HEK293 (cell line): ENCODE data around the gene SHMT2.

Experiments
- EGR2 ChIP-seq: fragments of 450-650 bp; formaldehyde crosslinking; IDR thresholded peaks from 2 replicates; pipeline ENCODE4 v1.5.1; 2016; ENCODE audit warnings: low read depth, missing biosample characterization, missing genetic modification characterization
- GFI1B ChIP-seq: fragments of 450-650 bp; formaldehyde crosslinking; IDR thresholded peaks from 2 replicates; pipeline ENCODE4 v1.5.1; 2016; ENCODE audit warnings: missing biosample characterization, missing genetic modification characterization
- GLIS1 ChIP-seq: fragments of 450-650 bp; formaldehyde crosslinking; IDR thresholded peaks from 2 replicates; pipeline ENCODE4 v1.5.1; 2016; ENCODE audit warnings: missing biosample characterization, missing genetic modification characterization
- KLF7 ChIP-seq: fragments of 450-650 bp; formaldehyde crosslinking; IDR thresholded peaks from 2 replicates; pipeline ENCODE4 v1.5.1; 2016; ENCODE audit warnings: missing biosample characterization, missing genetic modification characterization, borderline replicate concordance
- ZBTB17 ChIP-seq: fragments of 450-650 bp; formaldehyde crosslinking; IDR thresholded peaks from 2 replicates; pipeline ENCODE4 v1.5.1; 2016; ENCODE audit warnings: missing biosample characterization, missing genetic modification characterization
- ZIC2 ChIP-seq: fragments of 450-650 bp; formaldehyde crosslinking; IDR thresholded peaks from 2 replicates; pipeline ENCODE4 v1.5.1; 2016; ENCODE audit warnings: missing biosample characterization, missing genetic modification characterization
- ZNF19 ChIP-seq: fragments of 450-650 bp; formaldehyde crosslinking; IDR thresholded peaks from 2 replicates; pipeline ENCODE4; 2016; ENCODE audit warnings: missing biosample characterization, missing genetic modification characterization, low read depth
- ZNF2 ChIP-seq: fragments of 450-650 bp; formaldehyde crosslinking; IDR thresholded peaks from 2 replicates; pipeline ENCODE4 v1.5.1; 2016; ENCODE audit warnings: missing biosample characterization, missing genetic modification characterization
- ZNF221 ChIP-seq: fragments of 450-650 bp; formaldehyde crosslinking; IDR thresholded peaks from 2 replicates; pipeline ENCODE4 v1.5.1; 2017; ENCODE audit warnings: missing biosample characterization, missing genetic modification characterization, borderline replicate concordance
- ZNF266 ChIP-seq: fragments of 450-650 bp; formaldehyde crosslinking; IDR thresholded peaks from 2 replicates; pipeline ENCODE4 v1.5.1; 2016; ENCODE audit warnings: missing biosample characterization, missing genetic modification characterization, low read depth
- ZNF324 ChIP-seq: fragments of 450-650 bp; formaldehyde crosslinking; IDR thresholded peaks from 2 replicates; pipeline ENCODE4 v1.5.1; 2016; ENCODE audit warnings: missing biosample characterization, missing genetic modification characterization
- ZNF341 ChIP-seq: fragments of 450-650 bp; formaldehyde crosslinking; IDR thresholded peaks from 2 replicates; pipeline ENCODE4; 2016; ENCODE audit warnings: low read depth, missing biosample characterization, missing genetic modification characterization
- ZNF350 ChIP-seq: fragments of 450-650 bp; formaldehyde crosslinking; IDR thresholded peaks from 2 replicates; pipeline ENCODE4 v1.5.0; 2017; ENCODE audit warnings: missing biosample characterization, mild to moderate bottlenecking, missing genetic modification characterization
- ZNF366 ChIP-seq: fragments of 450-650 bp; formaldehyde crosslinking; conservative IDR thresholded peaks from 2 replicates; pipeline ENCODE4 v1.5.1; 2016; ENCODE audit warnings: missing biosample characterization, missing genetic modification characterization
- ZNF398 ChIP-seq: fragments of 450-650 bp; formaldehyde crosslinking; IDR thresholded peaks from 2 replicates; pipeline ENCODE4 v1.5.1; 2017; ENCODE audit warnings: missing biosample characterization, missing genetic modification characterization
- ZNF488 ChIP-seq: fragments of 450-650 bp; formaldehyde crosslinking; IDR thresholded peaks from 2 replicates; pipeline ENCODE4 v1.5.1; 2016; ENCODE audit warnings: missing biosample characterization, missing genetic modification characterization
- ZNF510 ChIP-seq: fragments of 450-650 bp; formaldehyde crosslinking; IDR thresholded peaks from 2 replicates; pipeline ENCODE4 v1.5.1; 2018; ENCODE audit warnings: mild to moderate bottlenecking, missing genetic modification characterization, missing biosample characterization; ENCODE audit not compliant: insufficient replicate concordance
- ZNF549 ChIP-seq: fragments of 450-650 bp; IDR thresholded peaks from 2 replicates; pipeline ENCODE4 v1.5.1; 2018; ENCODE audit warnings: missing biosample characterization, missing genetic modification characterization, mild to moderate bottlenecking, inconsistent platforms, moderate library complexity
- ZNF610 ChIP-seq: fragments of 450-650 bp; formaldehyde crosslinking; IDR thresholded peaks from 2 replicates; pipeline ENCODE4 v1.5.1; 2016; ENCODE audit warnings: missing biosample characterization, missing genetic modification characterization, borderline replicate concordance
- ZNF645 ChIP-seq: fragments of 450-650 bp; formaldehyde crosslinking; IDR thresholded peaks from 2 replicates; pipeline ENCODE4; 2016; ENCODE audit warnings: missing biosample characterization, missing genetic modification characterization
- ZNF677 ChIP-seq: fragments of 450-650 bp; IDR thresholded peaks from 2 replicates; pipeline ENCODE4 v1.5.0; 2018; ENCODE audit warnings: missing biosample characterization, mild to moderate bottlenecking, missing genetic modification characterization, moderate library complexity
- ZNF747 ChIP-seq: fragments of 450-650 bp; formaldehyde crosslinking; IDR thresholded peaks from 2 replicates; pipeline ENCODE4 v1.5.1; 2016; ENCODE audit warnings: missing biosample characterization, missing genetic modification characterization
- ZNF76 ChIP-seq: fragments of 450-650 bp; formaldehyde crosslinking; IDR thresholded peaks from 2 replicates; pipeline ENCODE4; 2016; ENCODE audit warnings: low read depth, missing biosample characterization, missing genetic modification characterization, borderline replicate concordance
- ZNF768 ChIP-seq: fragments of 450-650 bp; formaldehyde crosslinking; IDR thresholded peaks from 2 replicates; pipeline ENCODE4 v1.5.1; 2018; ENCODE audit warnings: missing biosample characterization, mild to moderate bottlenecking, missing genetic modification characterization
- ZSCAN16 ChIP-seq: fragments of 450-650 bp; formaldehyde crosslinking; IDR thresholded peaks from 2 replicates; pipeline ENCODE4 v1.5.1; 2016; ENCODE audit warnings: missing biosample characterization, missing genetic modification characterization
- TF ChIP-seq, protein P1 (sequence below): fragments of 450-650 bp; formaldehyde crosslinking; IDR thresholded peaks from 2 replicates; pipeline ENCODE4 v1.5.1; 2016; ENCODE audit warnings: missing biosample characterization, missing genetic modification characterization
- TF ChIP-seq, protein P2 (sequence below): fragments of 450-650 bp; formaldehyde crosslinking; IDR thresholded peaks from 2 replicates; pipeline ENCODE4 v1.5.1; 2017; ENCODE audit warnings: missing biosample characterization, mild to moderate bottlenecking, missing genetic modification characterization, moderate library complexity
- TF ChIP-seq, protein P3 (sequence below): fragments of 450-650 bp; formaldehyde crosslinking; IDR thresholded peaks from 2 replicates; pipeline ENCODE4 v1.5.1; 2017; ENCODE audit warnings: missing biosample characterization, missing genetic modification characterization
- TF ChIP-seq, protein P4 (sequence below): fragments of 450-650 bp; formaldehyde crosslinking; IDR thresholded peaks from 2 replicates; pipeline ENCODE4 v1.5.1; 2016; ENCODE audit warnings: missing biosample characterization, missing genetic modification characterization

Gene SHMT2

GRCh38 chr12:57235017-57235727 lies 5.7 kb downstream of the SHMT2 start (continued):
- TF ChIP-seq ZNF488 (no peak), ZNF645 (no peak), ZNF2 (tag by site-specific recombination) (peak; percentile 41; the same call in 1 of the 2 replicates), ZNF610 (tag by site-specific recombination) (no peak; the same call in 1 of the 2 replicates), ZNF366 (tag by site-specific recombination) (peak; percentile 54; the same call in 1 of the 2 replicates), ZBTB17 (tag by site-specific recombination) (peak; percentile 78), ZNF221 (tag by site-specific recombination) (no peak), ZNF510 (tag by site-specific recombination) (no peak), ZNF677 (tag by site-specific recombination) (no peak), ZNF266 (no peak), ZNF768 (tag by site-specific recombination) (no peak), ZNF341 (tag by site-specific recombination) (peak; percentile 87), GLIS1 (tag by site-specific recombination) (peak; percentile 76), ZNF747 (tag by site-specific recombination) (no peak), ZIC2 (tag by site-specific recombination) (peak; percentile 97), ZNF350 (tag by site-specific recombination) (no peak), ZNF398 (tag by site-specific recombination) (peak; percentile 82), ZNF324 (tag by site-specific recombination) (0 out of 2 replicates have a peak, but pooled peaks have one; percentile 61), ZSCAN16 (tag by site-specific recombination) (no peak), EGR2 (tag by site-specific recombination) (peak; percentile 95), ZNF549 (tag by site-specific recombination) (no peak), ZNF76 (tag by site-specific recombination) (no peak), ZNF19 (tag by site-specific recombination) (no peak), GFI1B (tag by site-specific recombination) (no peak), KLF7 (tag by site-specific recombination) (peak; percentile 83)
- TF ChIP-seq, protein P1, sequence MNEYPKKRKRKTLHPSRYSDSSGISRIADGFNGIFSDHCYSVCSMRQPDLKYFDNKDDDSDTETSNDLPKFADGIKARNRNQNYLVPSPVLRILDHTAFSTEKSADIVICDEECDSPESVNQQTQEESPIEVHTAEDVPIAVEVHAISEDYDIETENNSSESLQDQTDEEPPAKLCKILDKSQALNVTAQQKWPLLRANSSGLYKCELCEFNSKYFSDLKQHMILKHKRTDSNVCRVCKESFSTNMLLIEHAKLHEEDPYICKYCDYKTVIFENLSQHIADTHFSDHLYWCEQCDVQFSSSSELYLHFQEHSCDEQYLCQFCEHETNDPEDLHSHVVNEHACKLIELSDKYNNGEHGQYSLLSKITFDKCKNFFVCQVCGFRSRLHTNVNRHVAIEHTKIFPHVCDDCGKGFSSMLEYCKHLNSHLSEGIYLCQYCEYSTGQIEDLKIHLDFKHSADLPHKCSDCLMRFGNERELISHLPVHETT (tag by site-specific recombination), result no peak
- TF ChIP-seq, protein P2, sequence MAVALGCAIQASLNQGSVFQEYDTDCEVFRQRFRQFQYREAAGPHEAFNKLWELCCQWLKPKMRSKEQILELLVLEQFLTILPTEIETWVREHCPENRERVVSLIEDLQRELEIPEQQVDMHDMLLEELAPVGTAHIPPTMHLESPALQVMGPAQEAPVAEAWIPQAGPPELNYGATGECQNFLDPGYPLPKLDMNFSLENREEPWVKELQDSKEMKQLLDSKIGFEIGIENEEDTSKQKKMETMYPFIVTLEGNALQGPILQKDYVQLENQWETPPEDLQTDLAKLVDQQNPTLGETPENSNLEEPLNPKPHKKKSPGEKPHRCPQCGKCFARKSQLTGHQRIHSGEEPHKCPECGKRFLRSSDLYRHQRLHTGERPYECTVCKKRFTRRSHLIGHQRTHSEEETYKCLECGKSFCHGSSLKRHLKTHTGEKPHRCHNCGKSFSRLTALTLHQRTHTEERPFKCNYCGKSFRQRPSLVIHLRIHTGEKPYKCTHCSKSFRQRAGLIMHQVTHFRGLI (tag by site-specific recombination), result peak; percentile 31; the same call in 1 of the 2 replicates
- TF ChIP-seq, protein P3, sequence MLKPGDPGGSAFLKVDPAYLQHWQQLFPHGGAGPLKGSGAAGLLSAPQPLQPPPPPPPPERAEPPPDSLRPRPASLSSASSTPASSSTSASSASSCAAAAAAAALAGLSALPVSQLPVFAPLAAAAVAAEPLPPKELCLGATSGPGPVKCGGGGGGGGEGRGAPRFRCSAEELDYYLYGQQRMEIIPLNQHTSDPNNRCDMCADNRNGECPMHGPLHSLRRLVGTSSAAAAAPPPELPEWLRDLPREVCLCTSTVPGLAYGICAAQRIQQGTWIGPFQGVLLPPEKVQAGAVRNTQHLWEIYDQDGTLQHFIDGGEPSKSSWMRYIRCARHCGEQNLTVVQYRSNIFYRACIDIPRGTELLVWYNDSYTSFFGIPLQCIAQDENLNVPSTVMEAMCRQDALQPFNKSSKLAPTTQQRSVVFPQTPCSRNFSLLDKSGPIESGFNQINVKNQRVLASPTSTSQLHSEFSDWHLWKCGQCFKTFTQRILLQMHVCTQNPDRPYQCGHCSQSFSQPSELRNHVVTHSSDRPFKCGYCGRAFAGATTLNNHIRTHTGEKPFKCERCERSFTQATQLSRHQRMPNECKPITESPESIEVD (tag by site-specific recombination), result no peak
- TF ChIP-seq, protein P4, sequence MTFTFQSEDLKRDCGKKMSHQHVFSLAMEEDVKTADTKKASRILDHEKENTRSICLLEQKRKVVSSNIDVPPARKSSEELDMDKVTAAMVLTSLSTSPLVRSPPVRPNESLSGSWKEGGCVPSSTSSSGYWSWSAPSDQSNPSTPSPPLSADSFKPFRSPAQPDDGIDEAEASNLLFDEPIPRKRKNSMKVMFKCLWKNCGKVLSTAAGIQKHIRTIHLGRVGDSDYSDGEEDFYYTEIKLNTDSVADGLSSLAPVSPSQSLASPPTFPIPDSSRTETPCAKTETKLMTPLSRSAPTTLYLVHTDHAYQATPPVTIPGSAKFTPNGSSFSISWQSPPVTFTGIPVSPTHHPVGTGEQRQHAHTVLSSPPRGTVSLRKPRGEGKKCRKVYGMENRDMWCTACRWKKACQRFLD (tag by site-specific recombination), result no peak
